Progenitor cell of endocrine pancreas (in vitro differentiated cells): ENCODE measurements around the gene OR14A16. TPM values are rescaled to one million over a fixed set of nuclear protein-coding genes. Genes with fewer than 3 reads are reported as not detected.

ENCODE experiments used
- DNase-seq: peaks from one replicate; pipeline ENCODE4 v3.0.0; 2021; ENCODE audit warnings: low spot score; ENCODE audit not compliant: unreplicated experiment
- H3K27ac Mint-ChIP-seq: 2 replicates; pipeline ENCODE4 v1.8.0; 2021; ENCODE audit warnings: mild to moderate bottlenecking, moderate library complexity, mixed read lengths
- H3K27me3 Mint-ChIP-seq: 2 replicates; pipeline ENCODE4 v1.8.0; 2021; ENCODE audit warnings: mixed read lengths
- H3K36me3 Mint-ChIP-seq: 2 replicates; pipeline ENCODE4 v1.8.0; 2022; ENCODE audit warnings: mixed read lengths; ENCODE audit not compliant: insufficient read depth
- H3K4me1 Mint-ChIP-seq: 2 replicates; pipeline ENCODE4 v1.8.0; 2021; ENCODE audit warnings: low read depth, mixed read lengths
- H3K4me3 Mint-ChIP-seq: 2 replicates; pipeline ENCODE4 v1.8.0; 2021; ENCODE audit warnings: low read depth, mild to moderate bottlenecking, moderate library complexity, mixed read lengths
- H3K9me3 Mint-ChIP-seq: 2 replicates; pipeline ENCODE4 v1.8.0; 2021; ENCODE audit warnings: low read depth, mixed read lengths
- total RNA-seq: library from RNA; stranded (reverse); gene quantifications from 2 replicates; pipeline ENCODE4 v1.2.1, GENCODE V29; 2021
- TF ChIP-seq, protein P1 (sequence below): fragments of 200-600 bp; sonication (generic); IDR thresholded peaks from one replicate; pipeline ENCODE4 v1.5.0; 2021; ENCODE audit warnings: antibody characterized with exemption, mild to moderate bottlenecking; ENCODE audit not compliant: unreplicated experiment

OR14A16 gene
- total RNA-seq, 1 donor from 2014 or later: not detected

DNA sequence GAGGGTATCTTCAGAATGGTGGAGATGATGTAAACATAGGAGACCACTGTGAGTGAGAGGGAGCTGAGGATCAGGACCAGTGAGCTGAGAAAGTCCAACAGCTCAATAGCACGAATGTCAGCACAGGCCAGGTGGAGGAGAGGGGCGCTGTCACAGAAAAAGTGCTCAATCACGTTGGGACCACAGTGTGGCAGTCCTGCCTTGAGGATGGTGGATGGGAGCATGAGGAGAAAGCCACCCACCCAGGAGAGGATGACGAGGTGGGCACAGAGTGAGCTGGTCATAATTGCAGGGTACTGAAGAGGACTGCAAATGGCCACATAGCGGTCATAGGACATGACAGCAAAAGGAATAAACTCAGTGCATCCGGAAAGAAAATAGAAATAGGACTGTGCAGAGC lies 9.7 kb upstream of the OR14A16 start:
- H3K27me3 Mint-ChIP-seq: no peaks in the 10 kb centered on the region
- TF ChIP-seq, protein P1, sequence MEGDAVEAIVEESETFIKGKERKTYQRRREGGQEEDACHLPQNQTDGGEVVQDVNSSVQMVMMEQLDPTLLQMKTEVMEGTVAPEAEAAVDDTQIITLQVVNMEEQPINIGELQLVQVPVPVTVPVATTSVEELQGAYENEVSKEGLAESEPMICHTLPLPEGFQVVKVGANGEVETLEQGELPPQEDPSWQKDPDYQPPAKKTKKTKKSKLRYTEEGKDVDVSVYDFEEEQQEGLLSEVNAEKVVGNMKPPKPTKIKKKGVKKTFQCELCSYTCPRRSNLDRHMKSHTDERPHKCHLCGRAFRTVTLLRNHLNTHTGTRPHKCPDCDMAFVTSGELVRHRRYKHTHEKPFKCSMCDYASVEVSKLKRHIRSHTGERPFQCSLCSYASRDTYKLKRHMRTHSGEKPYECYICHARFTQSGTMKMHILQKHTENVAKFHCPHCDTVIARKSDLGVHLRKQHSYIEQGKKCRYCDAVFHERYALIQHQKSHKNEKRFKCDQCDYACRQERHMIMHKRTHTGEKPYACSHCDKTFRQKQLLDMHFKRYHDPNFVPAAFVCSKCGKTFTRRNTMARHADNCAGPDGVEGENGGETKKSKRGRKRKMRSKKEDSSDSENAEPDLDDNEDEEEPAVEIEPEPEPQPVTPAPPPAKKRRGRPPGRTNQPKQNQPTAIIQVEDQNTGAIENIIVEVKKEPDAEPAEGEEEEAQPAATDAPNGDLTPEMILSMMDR: no peak
- no peak overlapping the region for H3K4me3 Mint-ChIP-seq
- DNase-seq: no peak
- H3K36me3 Mint-ChIP-seq: no peaks in the 10 kb centered on the region
- peaks cover 18% of the 10 kb centered on the region for H3K9me3 Mint-ChIP-seq
- H3K4me1 Mint-ChIP-seq: no peaks in the 10 kb centered on the region
- no peak overlapping the region for H3K27ac Mint-ChIP-seq

DNA sequence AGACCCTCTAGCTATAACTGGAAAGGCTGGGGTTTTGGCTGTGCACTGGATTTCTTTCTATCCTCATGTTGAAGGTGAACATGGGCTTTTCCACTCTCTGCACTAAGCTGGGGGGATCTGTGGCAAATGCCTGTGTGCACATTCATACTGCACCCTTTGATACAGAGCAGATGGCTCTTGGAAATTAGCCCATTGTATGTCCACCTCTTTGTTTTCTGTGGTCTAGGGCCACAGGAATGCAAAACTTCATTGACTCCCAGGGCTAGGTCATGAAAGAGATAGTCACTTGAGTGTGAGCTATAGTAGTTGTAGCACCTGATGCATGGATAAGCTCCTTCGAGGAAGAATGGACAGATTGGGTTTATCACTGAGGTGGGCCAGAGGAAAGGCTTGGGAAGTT lies 5.7 kb upstream of the OR14A16 start:
- Mint-ChIP-seq H3K4me3 (no peak overlapping the region), H3K4me1 (no peaks in the 10 kb centered on the region), H3K36me3 (no peaks in the 10 kb centered on the region), H3K27me3 (no peaks in the 10 kb centered on the region), H3K27ac (no peak overlapping the region), H3K9me3 (peaks cover 11% of the 10 kb centered on the region)
- no peak for DNase-seq
- TF ChIP-seq, protein P1: no peak

DNA sequence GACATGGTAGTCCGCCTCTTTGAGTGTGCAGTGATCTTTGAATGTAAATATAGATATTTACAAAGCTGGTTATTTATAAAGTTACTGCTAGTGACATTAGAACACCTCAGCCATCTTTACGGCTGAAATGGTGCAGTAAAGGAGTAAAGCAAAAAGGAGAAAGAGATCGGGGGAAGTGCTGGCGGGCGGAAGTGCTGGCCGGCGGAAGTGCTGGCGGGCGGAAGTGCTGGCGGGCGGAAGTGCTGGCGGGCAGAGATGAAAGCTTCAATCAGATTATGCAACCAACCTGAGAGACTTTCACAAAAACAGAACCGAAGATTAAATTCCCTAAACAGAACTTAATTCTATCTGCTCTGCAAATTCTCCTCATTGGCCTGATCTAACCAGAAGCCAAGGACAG lies 1.4 kb upstream of the OR14A16 start:
- TF ChIP-seq, protein P1: no peak
- Mint-ChIP-seq H3K4me3 (no peak overlapping the region), H3K4me1 (no peaks in the 10 kb centered on the region), H3K27me3 (no peaks in the 10 kb centered on the region), H3K36me3 (no peaks in the 10 kb centered on the region), H3K9me3 (peaks cover 9% of the 10 kb centered on the region), H3K27ac (no peak overlapping the region)
- no peak for DNase-seq

DNA sequence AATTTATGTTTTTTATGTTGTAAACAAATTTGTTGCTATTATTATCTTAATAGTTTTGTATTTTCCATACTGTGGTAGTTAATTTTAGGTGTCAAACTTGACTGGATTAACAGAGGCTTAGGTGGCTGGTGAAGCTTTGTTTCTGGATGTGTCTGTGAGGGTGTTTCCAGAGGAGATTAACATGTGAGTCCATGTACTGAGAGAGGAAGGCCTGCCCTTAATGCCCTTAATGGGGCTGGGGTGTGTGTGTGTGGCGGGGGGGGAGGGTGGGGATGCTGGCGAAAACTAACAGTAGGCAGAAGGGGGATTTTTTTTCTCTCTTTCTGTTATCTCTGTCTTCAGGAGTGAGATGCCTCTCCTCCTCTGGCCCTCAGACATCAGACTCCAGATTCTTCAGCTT lies 1.9 kb downstream of the OR14A16 start:
- no peak overlapping the region for H3K27ac Mint-ChIP-seq
- H3K36me3 Mint-ChIP-seq: no peaks in the 10 kb centered on the region
- no peak overlapping the region for H3K4me3 Mint-ChIP-seq
- TF ChIP-seq, protein P1: no peak
- no peak for DNase-seq
- H3K4me1 Mint-ChIP-seq: no peaks in the 10 kb centered on the region
- no peaks in the 10 kb centered on the region for H3K27me3 Mint-ChIP-seq
- H3K9me3 Mint-ChIP-seq: peaks cover 16% of the 10 kb centered on the region

DNA sequence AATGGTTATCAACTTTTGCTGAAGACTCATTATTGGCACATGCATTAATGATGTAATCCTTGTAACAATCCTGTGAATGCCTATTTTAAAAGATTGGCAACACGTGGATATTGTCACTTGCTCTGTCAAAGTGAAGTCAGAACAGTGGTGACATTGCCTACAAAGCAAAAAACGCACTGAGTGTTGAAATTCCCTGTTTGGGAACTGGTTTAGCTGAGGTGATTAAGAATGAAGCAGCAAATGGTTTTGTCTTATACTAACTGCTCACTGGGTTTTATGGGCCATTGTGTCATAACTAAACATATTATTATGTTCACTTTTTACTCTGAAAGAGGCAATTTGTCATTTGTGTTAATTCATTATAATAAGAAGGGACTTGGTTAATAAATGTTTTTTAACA lies 11.3 kb downstream of the OR14A16 start:
- no peak for DNase-seq
- H3K27ac Mint-ChIP-seq: no peak overlapping the region
- H3K36me3 Mint-ChIP-seq: no peaks in the 10 kb centered on the region
- no peaks in the 10 kb centered on the region for H3K27me3 Mint-ChIP-seq
- peaks cover 4% of the 10 kb centered on the region for H3K9me3 Mint-ChIP-seq
- H3K4me3 Mint-ChIP-seq: no peak overlapping the region
- H3K4me1 Mint-ChIP-seq: no peaks in the 10 kb centered on the region
- TF ChIP-seq, protein P1: no peak
